C4-2B (cell line): ENCODE measurements around the gene AADAC.

Experiments used
- CTCF ChIP-seq: fragments of 450-650 bp; conservative IDR thresholded peaks from 2 replicates; pipeline ENCODE4 v1.5.1; 2017; ENCODE audit warnings: mild to moderate bottlenecking
- ZFX ChIP-seq: fragments of 450-650 bp; IDR thresholded peaks from 2 replicates; pipeline ENCODE4 v1.6.1; 2017

- TF ChIP-seq CTCF, result no peak
- TF ChIP-seq ZFX, result no peak
Measured at GRCh38 chr3:151856118-151856517, 42.2 kb downstream of the AADAC start.
